AG09309 (cell line): Measurements from ENCODE around the gene MN1.
"Not testable (repeated sequence)": the region's sequence is repeated elsewhere in the genome, so short reads cannot be mapped to it uniquely, and the experiment has no call there.

ENCODE experiments used
- DNase-seq: peaks from one replicate; pipeline ENCODE4 v3.0.0-alpha.2; 2010; ENCODE audit warnings: low read depth
- H3K4me3 ChIP-seq: 2 replicates; pipeline ENCODE4 v1.5.1; 2011; ENCODE audit warnings: mild to moderate bottlenecking, low read depth, low read length, moderate library complexity; ENCODE audit not compliant: control insufficient read depth
- CTCF ChIP-seq: IDR thresholded peaks from 2 replicates; pipeline ENCODE4 v1.5.1; 2011; ENCODE audit warnings: mild to moderate bottlenecking, low read depth, low read length, inconsistent platforms; ENCODE audit not compliant: insufficient read depth, control insufficient read depth; ENCODE audit errors: missing control alignments

MN1 gene

GRCh38 chr22:27745809-27746208, 55.7 kb downstream of the MN1 start:
- no peak for DNase-seq
- TF ChIP-seq CTCF: no peak
- no peak overlapping the region for H3K4me3 ChIP-seq

GRCh38 chr22:27745154-27745553, 56.4 kb downstream of the MN1 start:
- DNase-seq: no peak
- no peak for TF ChIP-seq CTCF
- H3K4me3 ChIP-seq: no peak overlapping the region

- not testable (repeated sequence) for DNase-seq, H3K4me3 ChIP-seq
These were observed 57.5 kb downstream of the MN1 start for GRCh38 chr22:27744078-27744477.

- no peak for DNase-seq
- TF ChIP-seq CTCF: no peak
These were observed 61.3 kb downstream of the MN1 start for GRCh38 chr22:27740202-27740748.

GRCh38 chr22:27737521-27737920, 64.0 kb downstream of the MN1 start:
- DNase-seq: no peak
- no peak overlapping the region for H3K4me3 ChIP-seq
- TF ChIP-seq CTCF: no peak

More at GRCh38 chr22:27740202-27740748, 61.3 kb downstream of the MN1 start:
- H3K4me3 ChIP-seq: no peak overlapping the region

GRCh38 chr22:27734066-27734465, 67.5 kb downstream of the MN1 start:
- H3K4me3 ChIP-seq: no peak overlapping the region
- no peak for DNase-seq
- TF ChIP-seq CTCF: no peak

GRCh38 chr22:27732841-27733240, 68.7 kb downstream of the MN1 start:
- TF ChIP-seq CTCF: no peak
- no peak for DNase-seq

GRCh38 chr22:27732391-27732790, 69.2 kb downstream of the MN1 start:
- no peak overlapping the region for H3K4me3 ChIP-seq
- TF ChIP-seq CTCF: no peak
- DNase-seq: no peak

More at GRCh38 chr22:27732841-27733240, 68.7 kb downstream of the MN1 start:
- no peak overlapping the region for H3K4me3 ChIP-seq
